GM12865 (cell line): ENCODE data around the gene TBL1XR1.
"Not testable (repeated sequence)": the region's sequence is repeated elsewhere in the genome, so short reads cannot be mapped to it uniquely, and the experiment has no call there.

Experiments
- DNase-seq: peaks from one replicate; pipeline ENCODE4 v3.0.0; 2010; ENCODE audit warnings: low read depth
- H3K4me3 ChIP-seq: 2 replicates; pipeline ENCODE4 v1.5.1; 2011; ENCODE audit warnings: mild to moderate bottlenecking, low read depth, low read length, control low read depth
- CTCF ChIP-seq: IDR thresholded peaks from 2 replicates; pipeline ENCODE4 v1.5.1; 2011; ENCODE audit warnings: low read length, control low read depth, low read depth, inconsistent platforms; ENCODE audit not compliant: insufficient read depth; ENCODE audit errors: missing control alignments

Gene TBL1XR1

GRCh38 chr3:177208781-177209180 is 11.5 kb upstream of the TBL1XR1 start:
- DNase-seq: no peak
- no peak for TF ChIP-seq CTCF
- H3K4me3 ChIP-seq: no peak overlapping the region

GRCh38 chr3:177208223-177208622 is 10.9 kb upstream of the TBL1XR1 start:
- H3K4me3 ChIP-seq: no peak overlapping the region
- TF ChIP-seq CTCF: no peak
- no peak for DNase-seq

GRCh38 chr3:177206936-177207335 is 9.7 kb upstream of the TBL1XR1 start:
- H3K4me3 ChIP-seq: no peak overlapping the region
- TF ChIP-seq CTCF: no peak
- no peak for DNase-seq

- DNase-seq: no peak
- no peak overlapping the region for H3K4me3 ChIP-seq
- TF ChIP-seq CTCF: no peak
Measured at GRCh38 chr3:177203689-177204395, 6.6 kb upstream of the TBL1XR1 start.

GRCh38 chr3:177203016-177203415 is 5.7 kb upstream of the TBL1XR1 start:
- not testable (repeated sequence) for H3K4me3 ChIP-seq, DNase-seq

- TF ChIP-seq CTCF: no peak
- DNase-seq: peak; percentile 94
- peak overlapping the region; percentile 49 for H3K4me3 ChIP-seq
Measured at GRCh38 chr3:177201700-177202397, 4.6 kb upstream of the TBL1XR1 start.

GRCh38 chr3:177199206-177199760 is 2.0 kb upstream of the TBL1XR1 start:
- DNase-seq: peak; percentile 41
- H3K4me3 ChIP-seq: peak overlapping the region; percentile 31; the same call in 1 of the 2 replicates
- no peak for TF ChIP-seq CTCF
